HepG2 (cell line): ENCODE results near the gene LYRM9. TPM values are rescaled to one million over a fixed set of nuclear protein-coding genes. Genes with fewer than 3 reads are reported as not detected.

Experiments used
- ATAC-seq: fragments of 200-7000 bp; cut with Tn5 transposase; 3 replicates; pipeline ENCODE4 v1.9.1; 2020; ENCODE audit warnings: mild to moderate bottlenecking, moderate library complexity
- BruUV-seq: library from RNA; stranded (reverse); fragments of 400-500 nt; replicated peaks from 2 replicates; lab custom pipeline; 2021; lab: Mats Ljungman, UMichigan
- CTCF ChIA-PET: fragments of 300-600 bp; formaldehyde crosslinking; extraction: SDS; loops from one replicate; lab custom pipeline; 2021; ENCODE audit warnings: low total read pairs, inconsistent platforms, low intra/inter-chr PET ratio; lab: Yijun Ruan, JAX
- POLR2A ChIA-PET: fragments of 350-600 bp; sonication (Branson Sonifier 250); formaldehyde crosslinking; loops from one replicate; lab custom pipeline; 2020; ENCODE audit warnings: antibody characterized with exemption, inconsistent platforms; lab: Yijun Ruan, JAX
- DNase-seq: peaks from one replicate; pipeline ENCODE4 v3.0.0-alpha.2; 2015; ENCODE audit warnings: low spot score
- FAIRE-seq: peaks from 3 replicates; lab custom pipeline; 2011; peaks lifted over from hg19 to GRCh38; lab: Jason Lieb, UNC
- H2AFZ ChIP-seq: one replicate; pipeline ENCODE4 v1.6.1; 2011; ENCODE audit warnings: low read length, inconsistent platforms
- H3K27ac ChIP-seq: fragments of 300-600 bp; 3 replicates; pipeline ENCODE4 v1.8.0; 2011; ENCODE audit warnings: mixed run types, mild to moderate bottlenecking, mixed read lengths, low read length, inconsistent platforms; ENCODE audit not compliant: insufficient read depth; ENCODE audit errors: extremely low read length
- H3K27me3 ChIP-seq, 2 experiments: fragments of 200-600 bp in 1 of 2; 2 replicates in 1 of 2; 3 replicates in 1 of 2; pipeline versions ENCODE4 v1.6.0 to v1.8.0; 2011; ENCODE audit warnings: low read length in 2 of 2, mild to moderate bottlenecking in 2 of 2, moderate library complexity in 2 of 2, inconsistent platforms in 1 of 2; ENCODE audit not compliant: insufficient read depth in 2 of 2, control insufficient read depth in 1 of 2
- H3K36me3 ChIP-seq, 2 experiments: fragments of 200-600 bp in 1 of 2; replicated peaks in 1 of 2; 2 replicates in 1 of 2; 3 replicates in 1 of 2; pipeline versions ENCODE4 v1.5.1 to v1.8.0; 2011; ENCODE audit warnings: low read length in 2 of 2, inconsistent platforms in 1 of 2; ENCODE audit not compliant: insufficient read depth in 2 of 2, control insufficient read depth in 1 of 2
- H3K4me1 ChIP-seq: 2 replicates; pipeline ENCODE4 v1.5.1; 2012; ENCODE audit warnings: low read length, inconsistent platforms; ENCODE audit not compliant: insufficient read depth
- H3K4me2 ChIP-seq: 2 replicates; pipeline ENCODE4 v1.6.0; 2011; ENCODE audit warnings: low read depth, low read length, inconsistent platforms
- H3K4me3 ChIP-seq, 3 experiments: fragments of 200-600 bp in 1 of 3; sonication (generic), shearing (Covaris generic) in 1 of 3; replicated peaks in 1 of 3; 2 replicates each; pipeline ENCODE4 v1.5.1; 2011 to 2016; ENCODE audit warnings: low read length in 3 of 3, inconsistent platforms in 2 of 3, low read depth in 2 of 3, mild to moderate bottlenecking in 2 of 3, control low read depth in 1 of 3, mixed read lengths in 1 of 3; ENCODE audit not compliant: insufficient read depth in 1 of 3
- H3K79me2 ChIP-seq: one replicate; pipeline ENCODE4 v1.6.1; 2011; ENCODE audit warnings: low read length, inconsistent platforms; ENCODE audit not compliant: insufficient read depth
- H3K9ac ChIP-seq: 2 replicates; pipeline ENCODE4 v1.6.0; 2011; ENCODE audit warnings: mild to moderate bottlenecking, low read depth, low read length, inconsistent platforms; ENCODE audit not compliant: insufficient read depth
- H3K9me3 ChIP-seq: 2 replicates; pipeline ENCODE4 v1.5.1; 2012; ENCODE audit warnings: mild to moderate bottlenecking, low read length
- H4K20me1 ChIP-seq: 2 replicates; pipeline ENCODE4 v1.6.0; 2011; ENCODE audit warnings: inconsistent platforms, mild to moderate bottlenecking, low read length, moderate library complexity; ENCODE audit not compliant: insufficient read depth
- AGO1 ChIP-seq: fragments of 200-400 bp; formaldehyde crosslinking; IDR thresholded peaks from 2 replicates; pipeline ENCODE4 v1.6.1; 2017; ENCODE audit warnings: mild to moderate bottlenecking, low read depth, low read length, moderate library complexity; ENCODE audit not compliant: poor library complexity, severe bottlenecking
- ATF3 ChIP-seq: sonication (generic); formaldehyde crosslinking; IDR thresholded peaks from 2 replicates; pipeline ENCODE4 v1.4.0; 2020; ENCODE audit warnings: missing genetic modification reagents
- CAMTA2 ChIP-seq: sonication (generic); formaldehyde crosslinking; IDR thresholded peaks from 2 replicates; pipeline ENCODE4 v1.4.0; 2020; ENCODE audit warnings: mild to moderate bottlenecking, missing genetic modification reagents, borderline replicate concordance
- HOXA3 ChIP-seq: sonication (generic); formaldehyde crosslinking; IDR thresholded peaks from 2 replicates; pipeline ENCODE4 v1.5.0; 2020; ENCODE audit warnings: missing genetic modification reagents
- KIAA2018 ChIP-seq: sonication (generic); formaldehyde crosslinking; IDR thresholded peaks from 2 replicates; pipeline ENCODE4 v1.5.0; 2020; ENCODE audit warnings: mild to moderate bottlenecking, missing genetic modification reagents, borderline replicate concordance
- TBX3 ChIP-seq: fragments of 450-650 bp; IDR thresholded peaks from 2 replicates; pipeline ENCODE4 v1.6.1; 2017; ENCODE audit warnings: antibody characterized with exemption, mild to moderate bottlenecking, inconsistent platforms, borderline replicate concordance
- TRIM24 ChIP-seq: sonication (generic); formaldehyde crosslinking; IDR thresholded peaks from 2 replicates; pipeline ENCODE4 v1.8.0; 2022; ENCODE audit warnings: mild to moderate bottlenecking, missing genetic modification reagents
- ZFP90 ChIP-seq: sonication (generic); formaldehyde crosslinking; IDR thresholded peaks from 2 replicates; pipeline ENCODE4 v1.8.0; 2022; ENCODE audit warnings: missing genetic modification reagents, mild to moderate bottlenecking, inconsistent platforms, borderline replicate concordance
- ZNF136 ChIP-seq: sonication (generic); formaldehyde crosslinking; IDR thresholded peaks from 2 replicates; pipeline ENCODE4 v1.8.1; 2022; ENCODE audit warnings: low read depth, mild to moderate bottlenecking, moderate library complexity, missing genetic modification reagents
- ZNF367 ChIP-seq: sonication (generic); formaldehyde crosslinking; IDR thresholded peaks from 2 replicates; pipeline ENCODE4 v1.4.0; 2020; ENCODE audit warnings: missing genetic modification reagents, borderline replicate concordance
- ZNF510 ChIP-seq: sonication (generic); formaldehyde crosslinking; IDR thresholded peaks from 2 replicates; pipeline ENCODE4 v1.4.0; 2020; ENCODE audit warnings: low read depth, mild to moderate bottlenecking, missing genetic modification reagents
- WGBS: methylation state at CpG from one replicate; pipeline ENCODE4 v1.1.6; 2017; ENCODE audit warnings: low lambda C conversion rate; 5-methylcytosine and 5-hydroxymethylcytosine counted together
- in situ Hi-C: cut with HindIII; loops from 2 replicates; pipeline ENCODE4 v1.10.0; 2017; ENCODE audit warnings: low pct_unique_long_range_greater_than_20kb; ENCODE audit not compliant: extremely low pct_ligation_motif_present
- intact Hi-C: fragments of 100-400 bp; cut with micrococcal nuclease; formaldehyde crosslinking; loops from one replicate; pipeline ENCODE4 v1.10.0; 2022; ENCODE audit not compliant: unreplicated experiment
- polyA plus RNA-seq, 8 experiments: library from polyadenylated mRNA; depleted of rRNA in 3 of 8; stranded (reverse) in 7 of 8; unstranded in 1 of 8; fragments of >200 nt; fragmentation: Illumina TruSeq in 4 of 8; extraction: Trizol in 4 of 8; gene quantifications; 2 replicates each; pipeline versions ENCODE4 v1.2.1 to v1.2.3, GENCODE V29; 2011 to 2016; ENCODE audit warnings: low read depth in 4 of 8, missing spikeins in 1 of 8, mixed read lengths in 1 of 8; ENCODE audit not compliant: insufficient read depth in 1 of 8
- total RNA-seq, 5 experiments: library from RNA; depleted of rRNA; stranded (reverse); fragments of >200 nt; fragmentation: Illumina TruSeq; extraction: Trizol; gene quantifications; 2 replicates each; pipeline ENCODE4 v1.2.3, GENCODE V29; 2016; ENCODE audit warnings: low read depth in 1 of 5
- TF ChIP-seq, protein P1 (sequence below): sonication (generic); formaldehyde crosslinking; IDR thresholded peaks from 2 replicates; pipeline ENCODE4 v1.5.1; 2020; ENCODE audit warnings: mild to moderate bottlenecking, missing genetic modification reagents, moderate library complexity

LYRM9 gene
- total and polyA plus RNA-seq, 2 of the 13 experiments (the other 11 are each of a cell fraction or from before 2014, with no cell fraction given): 0.24 to 0.66 TPM

DNA sequence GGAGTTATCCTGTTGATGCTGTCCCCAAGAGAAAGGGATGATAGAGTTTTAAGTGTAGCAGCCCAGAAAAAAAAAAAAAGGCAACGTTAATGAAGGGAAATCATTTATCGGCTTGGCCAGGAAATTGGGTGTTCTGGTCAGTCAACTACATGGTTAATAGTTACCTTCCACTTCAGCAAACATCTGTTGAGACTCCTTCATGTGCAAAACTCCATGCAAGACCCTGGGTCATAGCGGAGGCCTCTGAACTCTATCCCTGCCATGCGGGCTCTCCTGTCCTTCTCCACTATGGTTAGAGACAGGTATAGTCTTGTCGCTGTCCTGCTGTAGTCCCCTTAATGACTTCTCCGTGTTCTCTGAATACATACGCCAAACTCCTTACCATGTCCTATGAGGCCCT lies 3.5 kb upstream of the LYRM9 start:
- Histone ChIP-seq H3K9me3 (no peaks in the 10 kb centered on the region), H3K4me1 (peaks cover 11% of the 10 kb centered on the region; the same call in 1 of the 2 replicates), H4K20me1 (no peaks in the 10 kb centered on the region), H3K27ac (no peak overlapping the region), H2AFZ (no peak overlapping the region), H3K4me2 (no peak overlapping the region), H3K79me2 (no peaks in the 10 kb centered on the region), H3K9ac (no peak overlapping the region), H3K36me3 (no peaks in the 10 kb centered on the region), H3K4me3 (no peak overlapping the region), H3K27me3 (no peaks in the 10 kb centered on the region)
- FAIRE-seq: no peak
- CTCF ChIA-PET: no interaction called here
- intact Hi-C loops (no loop called here), in situ Hi-C loops (loop anchor here (25.0 kb wide), 1 partner anchor 409 kb away; no protein-coding TSS in a partner anchor)
- WGBS: 40% methylated on average over 6 of the region's 7 CpGs
- BruUV-seq: no TSS peak
- no peak for ATAC-seq
- POLR2A ChIA-PET: no interaction called here
- no peak for DNase-seq
- TF ChIP-seq ZNF510 (CRISPR knock-in tag): no peak
- no peak for TF ChIP-seq ATF3 (CRISPR knock-in tag)
- TF ChIP-seq ZFP90 (CRISPR knock-in tag): no peak
- TF ChIP-seq KIAA2018 (CRISPR knock-in tag): no peak
- no peak for TF ChIP-seq ZNF136
- no peak for TF ChIP-seq AGO1
- no peak for TF ChIP-seq ZNF367 (CRISPR knock-in tag)
- TF ChIP-seq CAMTA2 (CRISPR knock-in tag): no peak
- TF ChIP-seq TRIM24 (CRISPR knock-in tag): no peak
- TF ChIP-seq, protein P1, sequence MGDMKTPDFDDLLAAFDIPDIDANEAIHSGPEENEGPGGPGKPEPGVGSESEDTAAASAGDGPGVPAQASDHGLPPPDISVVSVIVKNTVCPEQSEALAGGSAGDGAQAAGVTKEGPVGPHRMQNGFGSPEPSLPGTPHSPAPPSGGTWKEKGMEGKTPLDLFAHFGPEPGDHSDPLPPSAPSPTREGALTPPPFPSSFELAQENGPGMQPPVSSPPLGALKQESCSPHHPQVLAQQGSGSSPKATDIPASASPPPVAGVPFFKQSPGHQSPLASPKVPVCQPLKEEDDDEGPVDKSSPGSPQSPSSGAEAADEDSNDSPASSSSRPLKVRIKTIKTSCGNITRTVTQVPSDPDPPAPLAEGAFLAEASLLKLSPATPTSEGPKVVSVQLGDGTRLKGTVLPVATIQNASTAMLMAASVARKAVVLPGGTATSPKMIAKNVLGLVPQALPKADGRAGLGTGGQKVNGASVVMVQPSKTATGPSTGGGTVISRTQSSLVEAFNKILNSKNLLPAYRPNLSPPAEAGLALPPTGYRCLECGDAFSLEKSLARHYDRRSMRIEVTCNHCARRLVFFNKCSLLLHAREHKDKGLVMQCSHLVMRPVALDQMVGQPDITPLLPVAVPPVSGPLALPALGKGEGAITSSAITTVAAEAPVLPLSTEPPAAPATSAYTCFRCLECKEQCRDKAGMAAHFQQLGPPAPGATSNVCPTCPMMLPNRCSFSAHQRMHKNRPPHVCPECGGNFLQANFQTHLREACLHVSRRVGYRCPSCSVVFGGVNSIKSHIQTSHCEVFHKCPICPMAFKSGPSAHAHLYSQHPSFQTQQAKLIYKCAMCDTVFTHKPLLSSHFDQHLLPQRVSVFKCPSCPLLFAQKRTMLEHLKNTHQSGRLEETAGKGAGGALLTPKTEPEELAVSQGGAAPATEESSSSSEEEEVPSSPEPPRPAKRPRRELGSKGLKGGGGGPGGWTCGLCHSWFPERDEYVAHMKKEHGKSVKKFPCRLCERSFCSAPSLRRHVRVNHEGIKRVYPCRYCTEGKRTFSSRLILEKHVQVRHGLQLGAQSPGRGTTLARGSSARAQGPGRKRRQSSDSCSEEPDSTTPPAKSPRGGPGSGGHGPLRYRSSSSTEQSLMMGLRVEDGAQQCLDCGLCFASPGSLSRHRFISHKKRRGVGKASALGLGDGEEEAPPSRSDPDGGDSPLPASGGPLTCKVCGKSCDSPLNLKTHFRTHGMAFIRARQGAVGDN (CRISPR knock-in tag): no peak
- TF ChIP-seq TBX3: no peak
- no peak for TF ChIP-seq HOXA3
